Measurements from ENCODE around the gene LCE2D.
"Not testable (repeated sequence)": the region's sequence is repeated elsewhere in the genome, so short reads cannot be mapped to it uniquely, and the experiment has no call there.

Gene LCE2D

GRCh38 chr1:152654110-152654509, 9.1 kb upstream of the LCE2D start:
- H3K27ac ChIP-seq (ENCODE audit: low read depth, low read length, severe bottlenecking): no peak overlapping the region
- 9 to 70% methylated on average over 4 to 6 of the region's 10 CpGs for WGBS, 2 experiments (ENCODE audit: insufficient coverage in 2 of 2)
- H3K4me1 ChIP-seq (ENCODE audit: control insufficient read depth, insufficient read depth, low read length, poor library complexity, severe bottlenecking): no peaks in the 10 kb centered on the region
- peaks cover 29% of the 10 kb centered on the region for H3K9me3 ChIP-seq (ENCODE audit: control insufficient read depth, low read length)
- no peaks in the 10 kb centered on the region for H3K36me3 ChIP-seq (ENCODE audit: control insufficient read depth, insufficient read depth, low read length)
- H3K4me3 ChIP-seq (ENCODE audit: extremely low read depth, insufficient read depth, low read length, poor library complexity, severe bottlenecking): no peak overlapping the region

DNA sequence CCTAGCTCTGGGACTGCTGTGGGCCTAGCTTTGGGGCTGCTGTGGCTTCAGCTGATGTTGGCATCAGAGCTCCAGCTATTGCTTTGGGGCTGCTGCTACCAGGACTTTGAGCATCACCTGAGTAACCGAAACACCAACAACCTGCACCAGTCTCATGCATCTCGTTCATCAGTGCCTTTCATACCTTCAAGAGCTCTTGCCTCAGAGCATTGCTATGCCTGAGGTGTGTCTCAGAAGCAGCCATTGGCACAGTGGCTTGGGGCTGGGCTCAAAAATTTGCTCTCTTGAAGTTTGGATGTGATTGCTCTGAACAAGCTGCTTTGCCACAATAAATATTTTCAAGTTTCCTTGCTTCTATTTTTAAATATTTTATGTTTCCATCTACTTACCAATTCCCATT, 6.7 kb upstream of the LCE2D start:
- H3K36me3 ChIP-seq (ENCODE audit: control insufficient read depth, insufficient read depth, low read length): no peaks in the 10 kb centered on the region
- no peak overlapping the region for H3K27ac ChIP-seq (ENCODE audit: low read depth, low read length, severe bottlenecking)
- no peak overlapping the region for H3K4me3 ChIP-seq (ENCODE audit: extremely low read depth, insufficient read depth, low read length, poor library complexity, severe bottlenecking)
- H3K4me1 ChIP-seq (ENCODE audit: control insufficient read depth, insufficient read depth, low read length, poor library complexity, severe bottlenecking): no peaks in the 10 kb centered on the region
- peaks cover 29% of the 10 kb centered on the region for H3K9me3 ChIP-seq (ENCODE audit: control insufficient read depth, low read length)
- 67% methylated on average over 2 of the region's 2 CpGs; no CpG with 5 or more reads in 1 of the 2 experiments for WGBS, 2 experiments (ENCODE audit: insufficient coverage in 2 of 2)

DNA sequence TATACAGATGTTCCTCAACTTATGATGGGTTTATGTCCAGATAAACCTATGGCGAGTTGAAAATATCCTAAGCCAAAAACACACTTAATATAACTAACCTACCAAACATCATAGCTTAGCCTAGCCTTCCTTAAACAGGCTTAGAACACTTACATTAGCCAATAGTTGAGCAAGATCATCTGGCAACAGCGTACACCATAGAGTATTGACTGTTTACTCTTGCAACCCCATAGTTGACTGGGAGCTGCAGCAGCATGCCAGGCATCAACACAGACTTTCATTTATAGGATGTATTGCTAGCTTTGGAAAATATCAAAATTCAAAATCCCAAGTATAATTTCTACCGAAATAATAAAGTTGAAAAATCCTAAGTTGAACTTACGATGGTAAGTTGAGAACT, 5.5 kb upstream of the LCE2D start:
- WGBS, 2 experiments (ENCODE audit: insufficient coverage in 2 of 2): 56 to 60% methylated on average over 1 of the region's 4 CpGs
- H3K4me3 ChIP-seq (ENCODE audit: extremely low read depth, insufficient read depth, low read length, poor library complexity, severe bottlenecking): no peak overlapping the region
- H3K36me3 ChIP-seq (ENCODE audit: control insufficient read depth, insufficient read depth, low read length): no peaks in the 10 kb centered on the region

GRCh38 chr1:152658649-152659048, 4.5 kb upstream of the LCE2D start:
- Histone ChIP-seq H3K36me3 (ENCODE audit: control insufficient read depth, insufficient read depth, low read length) (no peaks in the 10 kb centered on the region), H3K27ac (ENCODE audit: low read depth, low read length, severe bottlenecking) (no peak overlapping the region), H3K4me3 (ENCODE audit: extremely low read depth, insufficient read depth, low read length, poor library complexity, severe bottlenecking) (no peak overlapping the region), H3K9me3 (ENCODE audit: control insufficient read depth, low read length) (peaks cover 39% of the 10 kb centered on the region), H3K4me1 (ENCODE audit: control insufficient read depth, insufficient read depth, low read length, poor library complexity, severe bottlenecking) (no peaks in the 10 kb centered on the region)
- 70 to 73% methylated on average over 3 of the region's 3 CpGs for WGBS, 2 experiments (ENCODE audit: insufficient coverage in 2 of 2)

More for the DNA sequence above, 5.5 kb upstream of the LCE2D start:
- Histone ChIP-seq H3K4me1 (ENCODE audit: control insufficient read depth, insufficient read depth, low read length, poor library complexity, severe bottlenecking) (no peaks in the 10 kb centered on the region), H3K27ac (ENCODE audit: low read depth, low read length, severe bottlenecking) (no peak overlapping the region), H3K9me3 (ENCODE audit: control insufficient read depth, low read length) (peaks cover 30% of the 10 kb centered on the region)

DNA sequence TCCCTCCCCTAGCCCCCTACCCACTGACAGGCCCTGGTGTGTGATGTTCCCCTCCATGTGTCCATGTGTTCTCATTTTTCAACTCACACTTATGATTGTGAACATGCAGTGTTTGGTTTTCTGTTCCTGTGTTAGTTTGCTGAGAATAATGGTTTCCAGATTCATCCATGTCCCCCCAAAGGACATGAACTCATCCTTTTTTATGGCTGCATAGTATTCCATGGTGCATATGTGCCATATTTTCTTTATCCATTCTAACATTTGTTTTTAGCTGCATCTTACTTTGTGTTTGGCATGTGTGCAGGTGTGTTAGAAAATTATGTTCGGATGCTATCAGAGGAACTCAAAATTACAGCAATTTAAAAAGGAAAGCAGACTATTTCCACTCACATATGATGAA, 3.0 kb downstream of the LCE2D start:
- not testable (repeated sequence) for H3K4me3 ChIP-seq (ENCODE audit: extremely low read depth, insufficient read depth, low read length, poor library complexity, severe bottlenecking)
- H3K9me3 ChIP-seq (ENCODE audit: control insufficient read depth, low read length): peaks cover 65% of the 10 kb centered on the region
- no CpG with 5 or more reads among the region's 1 CpG for WGBS, 2 experiments (ENCODE audit: insufficient coverage in 2 of 2)

GRCh38 chr1:152667648-152668047, 4.5 kb downstream of the LCE2D start:
- WGBS, 2 experiments (ENCODE audit: insufficient coverage in 2 of 2): 78 to 93% methylated on average over 5 of the region's 5 CpGs
- H3K4me1 ChIP-seq (ENCODE audit: control insufficient read depth, insufficient read depth, low read length, poor library complexity, severe bottlenecking): no peaks in the 10 kb centered on the region
- H3K4me3 ChIP-seq (ENCODE audit: extremely low read depth, insufficient read depth, low read length, poor library complexity, severe bottlenecking): no peak overlapping the region
- no peak overlapping the region for H3K27ac ChIP-seq (ENCODE audit: low read depth, low read length, severe bottlenecking)
- peaks cover 68% of the 10 kb centered on the region for H3K9me3 ChIP-seq (ENCODE audit: control insufficient read depth, low read length)
- H3K36me3 ChIP-seq (ENCODE audit: control insufficient read depth, insufficient read depth, low read length): no peaks in the 10 kb centered on the region

More for the DNA sequence above, 3.0 kb downstream of the LCE2D start:
- H3K27ac ChIP-seq (ENCODE audit: low read depth, low read length, severe bottlenecking); H3K4me1 ChIP-seq (ENCODE audit: control insufficient read depth, insufficient read depth, low read length, poor library complexity, severe bottlenecking); H3K36me3 ChIP-seq (ENCODE audit: control insufficient read depth, insufficient read depth, low read length): not testable (repeated sequence)

DNA sequence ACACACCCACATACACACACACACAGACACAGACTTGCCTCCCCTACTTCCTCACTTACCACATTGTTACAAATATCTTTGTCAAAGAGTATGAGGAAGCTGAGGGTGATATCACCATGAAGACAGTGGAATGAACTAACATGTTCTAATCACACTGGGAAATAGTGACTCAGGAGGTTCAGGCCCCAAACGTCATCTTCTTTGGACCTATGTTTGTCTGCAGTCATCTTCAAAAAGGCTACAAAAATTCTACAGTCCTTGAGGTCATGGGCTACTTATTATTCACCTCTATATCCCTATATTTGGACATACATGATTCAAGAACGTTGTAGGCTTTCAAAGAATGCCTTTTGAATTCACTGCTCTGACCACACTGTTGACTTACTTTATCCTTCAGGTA, 9.8 kb downstream of the LCE2D start:
- H3K9me3 ChIP-seq (ENCODE audit: control insufficient read depth, low read length): peaks cover 42% of the 10 kb centered on the region
- H3K4me1 ChIP-seq (ENCODE audit: control insufficient read depth, insufficient read depth, low read length, poor library complexity, severe bottlenecking): no peaks in the 10 kb centered on the region
- H3K36me3 ChIP-seq (ENCODE audit: control insufficient read depth, insufficient read depth, low read length): no peaks in the 10 kb centered on the region
- no peak overlapping the region for H3K27ac ChIP-seq (ENCODE audit: low read depth, low read length, severe bottlenecking)
- H3K4me3 ChIP-seq (ENCODE audit: extremely low read depth, insufficient read depth, low read length, poor library complexity, severe bottlenecking): no peak overlapping the region
- 0 to 22% methylated on average over 1 of the region's 2 CpGs for WGBS, 2 experiments (ENCODE audit: insufficient coverage in 2 of 2)

DNA sequence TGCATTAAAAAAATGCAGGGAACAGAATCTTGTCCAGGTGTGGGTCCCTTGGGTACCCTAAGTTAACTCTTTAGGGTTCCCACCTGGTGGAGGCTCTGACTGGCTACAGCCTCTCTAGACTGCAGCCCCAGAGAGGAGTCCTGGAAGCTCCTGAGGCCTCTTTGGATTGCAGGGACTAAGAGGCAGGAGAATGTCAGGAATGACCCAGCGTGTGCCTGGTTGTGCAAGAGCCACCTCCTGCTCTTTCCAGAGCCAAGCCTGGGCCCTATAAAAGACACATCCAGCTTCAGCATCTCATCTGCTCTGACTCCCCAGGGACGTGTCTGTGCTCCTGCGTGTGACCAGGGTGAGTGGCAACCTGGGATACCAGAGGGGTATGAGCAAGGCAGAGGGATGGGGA, 11.8 kb downstream of the LCE2D start, which contains the start of gene LCE2C:
Gene LCE2C (plus strand): TSS at position 297 of the 400 bp plus-strand sequence. CDS start 737 bp downstream, outside the sequence.
- H3K27ac ChIP-seq (ENCODE audit: low read depth, low read length, severe bottlenecking); H3K4me1 ChIP-seq (ENCODE audit: control insufficient read depth, insufficient read depth, low read length, poor library complexity, severe bottlenecking); H3K4me3 ChIP-seq (ENCODE audit: extremely low read depth, insufficient read depth, low read length, poor library complexity, severe bottlenecking); H3K36me3 ChIP-seq (ENCODE audit: control insufficient read depth, insufficient read depth, low read length): not testable (repeated sequence)
- peaks cover 45% of the 10 kb centered on the region for H3K9me3 ChIP-seq (ENCODE audit: control insufficient read depth, low read length)
- WGBS, 2 experiments (ENCODE audit: insufficient coverage in 2 of 2): 29 to 38% methylated on average over 1 of the region's 3 CpGs

DNA sequence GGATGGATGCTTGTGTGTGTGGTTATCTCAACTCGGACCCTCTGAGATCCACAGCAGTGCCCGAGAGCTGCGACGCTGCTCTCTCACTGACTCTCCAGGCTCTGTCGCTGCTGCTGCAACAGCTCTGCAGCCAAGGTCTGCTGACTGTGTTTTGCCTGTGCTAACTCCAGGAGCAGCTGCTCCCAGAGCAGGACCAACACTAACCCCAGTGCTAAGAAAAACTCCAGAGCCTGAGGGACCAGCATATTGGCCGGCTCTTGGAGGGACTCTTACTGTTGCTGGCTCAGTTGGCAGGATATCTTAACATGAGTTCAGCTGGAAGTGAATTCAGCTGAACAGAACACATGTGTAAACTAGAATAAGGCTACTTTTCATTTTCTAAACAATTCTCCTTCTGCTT, 16.3 kb downstream of the LCE2D start:
- no peak overlapping the region for H3K4me3 ChIP-seq (ENCODE audit: extremely low read depth, insufficient read depth, low read length, poor library complexity, severe bottlenecking)
- H3K27ac ChIP-seq (ENCODE audit: low read depth, low read length, severe bottlenecking): no peak overlapping the region
- no peaks in the 10 kb centered on the region for H3K36me3 ChIP-seq (ENCODE audit: control insufficient read depth, insufficient read depth, low read length)
- WGBS, 2 experiments (ENCODE audit: insufficient coverage in 2 of 2): 48 to 84% methylated on average over 2 to 5 of the region's 6 CpGs
- H3K4me1 ChIP-seq (ENCODE audit: control insufficient read depth, insufficient read depth, low read length, poor library complexity, severe bottlenecking): no peaks in the 10 kb centered on the region
- peaks cover 60% of the 10 kb centered on the region for H3K9me3 ChIP-seq (ENCODE audit: control insufficient read depth, low read length)

DNA sequence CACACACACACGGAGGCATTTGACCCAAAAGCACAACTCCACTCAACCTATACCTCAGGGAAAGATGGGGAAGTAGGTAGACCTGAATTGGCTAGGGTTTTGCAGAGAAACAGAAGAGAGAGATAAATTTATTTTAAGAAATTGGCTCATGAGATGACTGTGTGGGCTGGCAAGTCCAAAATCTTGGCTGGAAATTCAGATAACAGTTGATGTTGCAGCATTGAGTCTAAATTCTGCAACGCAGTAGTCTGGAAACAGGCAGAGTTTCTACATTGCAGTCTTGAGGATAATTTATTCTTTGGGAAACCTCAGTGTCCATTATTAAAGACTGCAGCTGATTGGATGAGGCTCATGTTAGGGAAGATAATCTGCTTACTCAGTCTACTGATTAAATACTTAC, 18.4 kb downstream of the LCE2D start:
- Histone ChIP-seq H3K27ac (ENCODE audit: low read depth, low read length, severe bottlenecking) (no peak overlapping the region), H3K9me3 (ENCODE audit: control insufficient read depth, low read length) (peaks cover 56% of the 10 kb centered on the region), H3K36me3 (ENCODE audit: control insufficient read depth, insufficient read depth, low read length) (no peaks in the 10 kb centered on the region), H3K4me3 (ENCODE audit: extremely low read depth, insufficient read depth, low read length, poor library complexity, severe bottlenecking) (no peak overlapping the region), H3K4me1 (ENCODE audit: control insufficient read depth, insufficient read depth, low read length, poor library complexity, severe bottlenecking) (no peaks in the 10 kb centered on the region)
- WGBS, 2 experiments (ENCODE audit: insufficient coverage in 2 of 2): 30 to 56% methylated on average over 1 of the region's 2 CpGs

DNA sequence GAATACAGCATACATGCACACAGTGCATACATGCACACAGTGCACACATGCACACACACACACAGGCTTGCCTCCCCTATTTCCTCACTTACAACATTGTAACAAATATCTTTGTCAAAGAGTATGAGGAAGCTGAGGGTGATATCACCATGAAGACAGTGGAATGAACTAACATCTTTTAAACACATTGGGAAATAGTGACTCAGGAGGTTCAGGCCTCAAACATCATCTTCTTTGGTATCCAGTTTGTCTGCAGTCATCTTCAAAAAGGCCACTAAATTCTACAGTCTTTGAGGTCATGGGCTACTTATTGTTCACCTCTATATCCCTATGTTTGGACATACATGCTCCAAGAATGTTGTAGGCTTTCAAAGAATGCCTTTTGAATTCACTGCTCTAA, 20.7 kb downstream of the LCE2D start:
- Histone ChIP-seq H3K36me3 (ENCODE audit: control insufficient read depth, insufficient read depth, low read length) (no peaks in the 10 kb centered on the region), H3K4me3 (ENCODE audit: extremely low read depth, insufficient read depth, low read length, poor library complexity, severe bottlenecking) (no peak overlapping the region), H3K27ac (ENCODE audit: low read depth, low read length, severe bottlenecking) (no peak overlapping the region), H3K9me3 (ENCODE audit: control insufficient read depth, low read length) (peaks cover 55% of the 10 kb centered on the region), H3K4me1 (ENCODE audit: control insufficient read depth, insufficient read depth, low read length, poor library complexity, severe bottlenecking) (no peaks in the 10 kb centered on the region)
